ENCODE results near the gene NPAS2. TPM values are rescaled to one million over a fixed set of nuclear protein-coding genes. Genes with fewer than 3 reads are reported as not detected.

Gene NPAS2
- total RNA-seq, 2 donors from 2014 or later = 1.1 to 1.6 TPM

DNA sequence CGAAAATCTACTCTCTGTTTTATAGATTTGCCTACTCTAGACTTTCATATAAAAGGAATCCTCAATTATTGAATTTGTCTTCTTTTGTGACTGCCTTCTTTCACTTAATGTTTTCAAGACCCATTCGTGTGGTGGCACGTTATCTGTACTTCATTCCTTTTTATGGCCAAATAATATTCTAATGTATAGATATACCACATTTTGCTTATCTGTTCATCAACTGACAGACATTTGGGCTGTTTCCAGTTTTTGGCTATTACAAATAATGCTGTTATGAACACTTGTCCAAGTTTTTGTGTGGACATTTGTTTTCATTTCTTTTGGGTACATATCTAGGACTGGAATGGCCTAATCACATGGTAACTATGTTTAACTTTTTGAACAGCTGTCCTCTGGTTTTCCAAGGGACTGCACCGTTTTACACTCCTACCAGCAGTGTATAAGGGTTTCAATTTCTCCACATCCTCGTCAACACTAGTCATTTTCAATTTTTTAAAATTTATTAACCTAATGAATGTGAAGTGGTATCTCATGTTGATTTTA, 9.3 kb upstream of the NPAS2 start:
- Mint-ChIP-seq H3K4me3 (no peak overlapping the region), H3K27ac (no peak overlapping the region), H3K27me3 (ENCODE audit: insufficient read depth) (peaks cover 21% of the 10 kb centered on the region), H3K4me1 (peaks cover 8% of the 10 kb centered on the region), H3K9me3 (no peaks in the 10 kb centered on the region), H3K36me3 (ENCODE audit: low read depth) (no peaks in the 10 kb centered on the region)
- 74 to 81% methylated on average over 2 to 4 of the region's 5 CpGs for WGBS, 2 experiments (ENCODE audit: insufficient coverage in 1 of 2, insufficient read length in 1 of 2)
- H3K4me1 ChIP-seq (ENCODE audit: control insufficient read depth, insufficient read depth, low read length) = no peaks in the 10 kb centered on the region
- H3K27ac ChIP-seq (ENCODE audit: low read depth, low read length) = no peak overlapping the region
- no peak overlapping the region for H3K9ac ChIP-seq (ENCODE audit: extremely low read depth, low read length, poor library complexity, severe bottlenecking)
- no peaks in the 10 kb centered on the region for H3K36me3 ChIP-seq (ENCODE audit: control insufficient read depth, insufficient read depth, low read length)
- no peak overlapping the region for H3K4me3 ChIP-seq (ENCODE audit: low read length)
- H3K27me3 ChIP-seq (ENCODE audit: control insufficient read depth, insufficient read depth, low read length, poor library complexity, severe bottlenecking) = peaks cover 6% of the 10 kb centered on the region
- TF ChIP-seq, protein P1, sequence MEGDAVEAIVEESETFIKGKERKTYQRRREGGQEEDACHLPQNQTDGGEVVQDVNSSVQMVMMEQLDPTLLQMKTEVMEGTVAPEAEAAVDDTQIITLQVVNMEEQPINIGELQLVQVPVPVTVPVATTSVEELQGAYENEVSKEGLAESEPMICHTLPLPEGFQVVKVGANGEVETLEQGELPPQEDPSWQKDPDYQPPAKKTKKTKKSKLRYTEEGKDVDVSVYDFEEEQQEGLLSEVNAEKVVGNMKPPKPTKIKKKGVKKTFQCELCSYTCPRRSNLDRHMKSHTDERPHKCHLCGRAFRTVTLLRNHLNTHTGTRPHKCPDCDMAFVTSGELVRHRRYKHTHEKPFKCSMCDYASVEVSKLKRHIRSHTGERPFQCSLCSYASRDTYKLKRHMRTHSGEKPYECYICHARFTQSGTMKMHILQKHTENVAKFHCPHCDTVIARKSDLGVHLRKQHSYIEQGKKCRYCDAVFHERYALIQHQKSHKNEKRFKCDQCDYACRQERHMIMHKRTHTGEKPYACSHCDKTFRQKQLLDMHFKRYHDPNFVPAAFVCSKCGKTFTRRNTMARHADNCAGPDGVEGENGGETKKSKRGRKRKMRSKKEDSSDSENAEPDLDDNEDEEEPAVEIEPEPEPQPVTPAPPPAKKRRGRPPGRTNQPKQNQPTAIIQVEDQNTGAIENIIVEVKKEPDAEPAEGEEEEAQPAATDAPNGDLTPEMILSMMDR (conservative IDR thresholded peaks at IDR 0.05) = no peak
- H3K9me3 ChIP-seq (ENCODE audit: control insufficient read depth, low read length) = no peaks in the 10 kb centered on the region
- no peak for DNase-seq

DNA sequence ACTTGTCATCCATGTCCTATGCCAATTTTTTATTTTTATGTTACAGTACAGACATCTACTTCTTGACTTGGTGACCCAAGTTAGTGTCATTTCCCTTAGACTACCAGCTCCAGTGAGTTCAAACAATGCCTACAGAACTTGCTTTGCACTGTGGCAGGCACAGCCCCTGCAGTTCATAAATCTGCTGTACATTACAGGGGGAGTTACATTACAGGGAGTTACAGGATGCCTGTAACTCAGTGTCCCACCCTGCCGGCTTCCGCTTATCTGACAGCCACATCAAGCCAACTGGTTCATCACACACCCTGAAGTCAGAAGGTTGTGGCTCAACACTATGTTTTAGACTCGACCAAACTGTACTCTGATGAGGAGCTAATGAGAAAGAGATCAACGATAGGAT, 7.8 kb upstream of the NPAS2 start:
- no peaks in the 10 kb centered on the region for H3K36me3 Mint-ChIP-seq (ENCODE audit: low read depth)
- peaks cover 31% of the 10 kb centered on the region for H3K27me3 Mint-ChIP-seq (ENCODE audit: insufficient read depth)
- Histone ChIP-seq H3K4me3 (ENCODE audit: low read length) (no peak overlapping the region), H3K9me3 (ENCODE audit: control insufficient read depth, low read length) (no peaks in the 10 kb centered on the region), H3K36me3 (ENCODE audit: control insufficient read depth, insufficient read depth, low read length) (no peaks in the 10 kb centered on the region), H3K9ac (ENCODE audit: extremely low read depth, low read length, poor library complexity, severe bottlenecking) (no peak overlapping the region), H3K27ac (ENCODE audit: low read depth, low read length) (no peak overlapping the region), H3K27me3 (ENCODE audit: control insufficient read depth, insufficient read depth, low read length, poor library complexity, severe bottlenecking) (peaks cover 11% of the 10 kb centered on the region), H3K4me1 (ENCODE audit: control insufficient read depth, insufficient read depth, low read length) (no peaks in the 10 kb centered on the region)
- 90 to 98% methylated on average over 4 of the region's 4 CpGs for WGBS, 2 experiments (ENCODE audit: insufficient coverage in 1 of 2, insufficient read length in 1 of 2)
- no peaks in the 10 kb centered on the region for H3K9me3 Mint-ChIP-seq
- no peak for DNase-seq
- no peak overlapping the region for H3K4me3 Mint-ChIP-seq
- TF ChIP-seq, protein P1 (conservative IDR thresholded peaks at IDR 0.05) = no peak
- peaks cover 8% of the 10 kb centered on the region for H3K4me1 Mint-ChIP-seq
- H3K27ac Mint-ChIP-seq = no peak overlapping the region

DNA sequence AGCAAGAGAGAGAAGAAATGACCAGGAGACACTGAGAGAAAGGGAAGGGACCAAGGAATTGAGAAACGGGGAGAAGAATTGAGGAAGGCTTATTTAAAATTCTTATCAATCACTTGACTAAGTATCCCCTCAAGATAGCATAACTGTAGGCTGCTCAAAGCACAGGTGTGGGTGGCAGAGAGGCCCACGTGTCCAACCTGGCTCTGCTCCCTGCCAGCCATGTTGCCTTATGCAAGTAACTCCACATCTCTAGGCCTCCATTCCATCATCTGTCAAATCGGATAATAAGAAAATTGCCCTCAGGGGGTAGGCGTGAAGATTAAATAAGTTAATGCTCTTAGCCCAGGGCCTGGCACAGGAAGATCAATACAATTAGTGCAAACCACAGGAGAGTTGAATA, 7.4 kb upstream of the NPAS2 start:
- H3K4me1 ChIP-seq (ENCODE audit: control insufficient read depth, insufficient read depth, low read length) = no peaks in the 10 kb centered on the region
- Mint-ChIP-seq H3K9me3 (no peaks in the 10 kb centered on the region), H3K4me1 (peaks cover 8% of the 10 kb centered on the region), H3K36me3 (ENCODE audit: low read depth) (no peaks in the 10 kb centered on the region), H3K4me3 (no peak overlapping the region), H3K27me3 (ENCODE audit: insufficient read depth) (peaks cover 36% of the 10 kb centered on the region), H3K27ac (no peak overlapping the region)
- H3K9ac ChIP-seq (ENCODE audit: extremely low read depth, low read length, poor library complexity, severe bottlenecking) = no peak overlapping the region
- no peaks in the 10 kb centered on the region for H3K9me3 ChIP-seq (ENCODE audit: control insufficient read depth, low read length)
- peaks cover 16% of the 10 kb centered on the region for H3K27me3 ChIP-seq (ENCODE audit: control insufficient read depth, insufficient read depth, low read length, poor library complexity, severe bottlenecking)
- 84 to 89% methylated on average over 4 of the region's 4 CpGs for WGBS, 2 experiments (ENCODE audit: insufficient coverage in 1 of 2, insufficient read length in 1 of 2)
- H3K27ac ChIP-seq (ENCODE audit: low read depth, low read length) = no peak overlapping the region
- TF ChIP-seq, protein P1 (conservative IDR thresholded peaks at IDR 0.05) = no peak
- no peaks in the 10 kb centered on the region for H3K36me3 ChIP-seq (ENCODE audit: control insufficient read depth, insufficient read depth, low read length)
- DNase-seq = no peak
- H3K4me3 ChIP-seq (ENCODE audit: low read length) = no peak overlapping the region
